Measurements from ENCODE around the gene EIF3CL.
"Not testable (repeated sequence)": the region's sequence is repeated elsewhere in the genome, so short reads cannot be mapped to it uniquely, and the experiment has no call there.

EIF3CL gene, protein sequence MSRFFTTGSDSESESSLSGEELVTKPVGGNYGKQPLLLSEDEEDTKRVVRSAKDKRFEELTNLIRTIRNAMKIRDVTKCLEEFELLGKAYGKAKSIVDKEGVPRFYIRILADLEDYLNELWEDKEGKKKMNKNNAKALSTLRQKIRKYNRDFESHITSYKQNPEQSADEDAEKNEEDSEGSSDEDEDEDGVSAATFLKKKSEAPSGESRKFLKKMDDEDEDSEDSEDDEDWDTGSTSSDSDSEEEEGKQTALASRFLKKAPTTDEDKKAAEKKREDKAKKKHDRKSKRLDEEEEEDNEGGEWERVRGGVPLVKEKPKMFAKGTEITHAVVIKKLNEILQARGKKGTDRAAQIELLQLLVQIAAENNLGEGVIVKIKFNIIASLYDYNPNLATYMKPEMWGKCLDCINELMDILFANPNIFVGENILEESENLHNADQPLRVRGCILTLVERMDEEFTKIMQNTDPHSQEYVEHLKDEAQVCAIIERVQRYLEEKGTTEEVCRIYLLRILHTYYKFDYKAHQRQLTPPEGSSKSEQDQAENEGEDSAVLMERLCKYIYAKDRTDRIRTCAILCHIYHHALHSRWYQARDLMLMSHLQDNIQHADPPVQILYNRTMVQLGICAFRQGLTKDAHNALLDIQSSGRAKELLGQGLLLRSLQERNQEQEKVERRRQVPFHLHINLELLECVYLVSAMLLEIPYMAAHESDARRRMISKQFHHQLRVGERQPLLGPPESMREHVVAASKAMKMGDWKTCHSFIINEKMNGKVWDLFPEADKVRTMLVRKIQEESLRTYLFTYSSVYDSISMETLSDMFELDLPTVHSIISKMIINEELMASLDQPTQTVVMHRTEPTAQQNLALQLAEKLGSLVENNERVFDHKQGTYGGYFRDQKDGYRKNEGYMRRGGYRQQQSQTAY

GRCh38 chr16:28403220-28404072, at the start of gene EIF3CL:
Gene EIF3CL, minus strand, starts transcription at chr16:28403841. Its CDS starts 223 bp downstream, at chr16:28403618.
- not testable (repeated sequence) for H3K36me3 Mint-ChIP-seq; H3K27ac Mint-ChIP-seq; H3K27me3 Mint-ChIP-seq; H3K9me3 Mint-ChIP-seq (ENCODE audit: low read depth); H3K4me1 Mint-ChIP-seq (ENCODE audit: low read depth)
- H3K4me3 Mint-ChIP-seq = peak within 1 kb of the TSS; percentile 87

DNA sequence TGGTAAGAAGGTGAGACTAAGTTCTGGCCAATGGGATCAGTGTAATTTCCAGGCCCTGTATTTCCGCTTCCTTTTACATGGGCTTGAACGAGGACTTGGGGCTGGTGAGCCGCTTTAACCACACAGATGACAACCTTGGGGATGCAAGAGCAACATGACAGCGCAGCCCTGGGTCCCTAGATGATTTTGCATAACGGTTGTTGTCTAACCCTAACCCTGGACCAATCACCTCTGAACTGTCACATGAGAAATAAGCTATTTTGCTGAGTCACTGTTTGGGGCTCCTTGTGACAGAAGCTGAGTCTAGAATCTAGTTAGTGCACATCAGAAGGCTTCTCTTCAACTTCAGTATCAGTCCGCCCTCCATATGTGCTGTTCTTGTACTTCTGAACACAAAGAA, 43.4 kb upstream of the EIF3CL start:
- not testable (repeated sequence) for H3K27ac Mint-ChIP-seq; H3K4me3 Mint-ChIP-seq; H3K4me1 Mint-ChIP-seq (ENCODE audit: low read depth); H3K36me3 Mint-ChIP-seq; H3K9me3 Mint-ChIP-seq (ENCODE audit: low read depth); H3K27me3 Mint-ChIP-seq

DNA sequence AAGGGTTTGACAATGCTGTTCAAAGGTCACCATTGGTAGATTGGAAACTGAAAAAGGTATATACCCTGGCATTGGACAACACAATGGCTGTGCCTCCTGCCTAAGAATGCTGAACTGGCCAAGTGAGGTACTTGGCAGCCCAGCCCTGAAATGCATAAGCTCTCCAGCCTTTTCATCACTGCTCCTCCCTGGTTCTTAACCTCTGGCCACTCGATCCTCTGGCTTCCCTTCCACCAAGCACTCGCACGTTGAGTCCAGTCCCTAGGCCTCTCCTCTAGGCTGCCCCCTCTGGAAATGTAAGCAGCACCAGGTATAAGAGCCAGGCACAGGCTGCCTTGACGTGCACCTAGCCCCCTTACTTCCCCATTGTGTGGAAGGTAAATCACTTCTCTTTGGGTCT, 42.7 kb upstream of the EIF3CL start:
- H3K36me3 Mint-ChIP-seq; H3K9me3 Mint-ChIP-seq (ENCODE audit: low read depth); H3K4me1 Mint-ChIP-seq (ENCODE audit: low read depth); H3K27me3 Mint-ChIP-seq; H3K27ac Mint-ChIP-seq; H3K4me3 Mint-ChIP-seq: not testable (repeated sequence)

DNA sequence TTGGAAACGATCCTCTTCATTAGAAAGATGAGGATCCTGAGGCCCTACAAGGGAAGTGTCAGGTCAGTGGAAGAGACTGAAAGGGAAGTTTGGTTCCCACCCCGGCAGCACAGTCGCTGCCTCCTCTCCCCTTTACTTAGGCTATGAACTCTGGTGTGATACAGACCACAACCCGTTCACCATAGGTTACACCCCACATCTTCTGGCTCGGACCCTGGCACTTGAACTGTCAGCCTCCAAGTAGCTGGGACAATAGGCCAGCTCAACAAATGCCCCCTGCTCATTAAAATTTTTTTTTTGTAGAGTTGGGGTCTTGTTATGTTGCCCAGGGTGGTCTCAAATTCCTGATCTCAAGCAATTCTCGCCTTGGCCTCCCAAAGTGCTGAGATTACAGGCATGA, 40.3 kb upstream of the EIF3CL start:
- not testable (repeated sequence) for H3K27me3 Mint-ChIP-seq; H3K36me3 Mint-ChIP-seq; H3K27ac Mint-ChIP-seq; H3K4me3 Mint-ChIP-seq; H3K9me3 Mint-ChIP-seq (ENCODE audit: low read depth); H3K4me1 Mint-ChIP-seq (ENCODE audit: low read depth)

GRCh38 chr16:28438899-28439298, 35.3 kb upstream of the EIF3CL start:
- not testable (repeated sequence) for H3K36me3 Mint-ChIP-seq; H3K4me1 Mint-ChIP-seq (ENCODE audit: low read depth); H3K4me3 Mint-ChIP-seq; H3K9me3 Mint-ChIP-seq (ENCODE audit: low read depth); H3K27me3 Mint-ChIP-seq; H3K27ac Mint-ChIP-seq

- not testable (repeated sequence) for H3K4me3 Mint-ChIP-seq; H3K9me3 Mint-ChIP-seq (ENCODE audit: low read depth); H3K27me3 Mint-ChIP-seq; H3K4me1 Mint-ChIP-seq (ENCODE audit: low read depth); H3K27ac Mint-ChIP-seq; H3K36me3 Mint-ChIP-seq
Observed at GRCh38 chr16:28435340-28435739, 31.7 kb upstream of the EIF3CL start.

GRCh38 chr16:28426060-28426680, 22.5 kb upstream of the EIF3CL start:
- H3K9me3 Mint-ChIP-seq (ENCODE audit: low read depth); H3K36me3 Mint-ChIP-seq; H3K4me3 Mint-ChIP-seq; H3K27ac Mint-ChIP-seq; H3K4me1 Mint-ChIP-seq (ENCODE audit: low read depth); H3K27me3 Mint-ChIP-seq: not testable (repeated sequence)

- not testable (repeated sequence) for H3K4me3 Mint-ChIP-seq; H3K4me1 Mint-ChIP-seq (ENCODE audit: low read depth); H3K36me3 Mint-ChIP-seq; H3K27ac Mint-ChIP-seq; H3K9me3 Mint-ChIP-seq (ENCODE audit: low read depth); H3K27me3 Mint-ChIP-seq
Observed at GRCh38 chr16:28421071-28421750, 17.6 kb upstream of the EIF3CL start.

- not testable (repeated sequence) for H3K4me1 Mint-ChIP-seq (ENCODE audit: low read depth); H3K36me3 Mint-ChIP-seq; H3K27me3 Mint-ChIP-seq; H3K4me3 Mint-ChIP-seq; H3K9me3 Mint-ChIP-seq (ENCODE audit: low read depth); H3K27ac Mint-ChIP-seq
Observed at GRCh38 chr16:28417033-28417432, 13.4 kb upstream of the EIF3CL start.

- H3K4me1 Mint-ChIP-seq (ENCODE audit: low read depth); H3K9me3 Mint-ChIP-seq (ENCODE audit: low read depth); H3K27ac Mint-ChIP-seq; H3K27me3 Mint-ChIP-seq; H3K4me3 Mint-ChIP-seq; H3K36me3 Mint-ChIP-seq: not testable (repeated sequence)
Observed at GRCh38 chr16:28414530-28414929, 10.9 kb upstream of the EIF3CL start.

DNA sequence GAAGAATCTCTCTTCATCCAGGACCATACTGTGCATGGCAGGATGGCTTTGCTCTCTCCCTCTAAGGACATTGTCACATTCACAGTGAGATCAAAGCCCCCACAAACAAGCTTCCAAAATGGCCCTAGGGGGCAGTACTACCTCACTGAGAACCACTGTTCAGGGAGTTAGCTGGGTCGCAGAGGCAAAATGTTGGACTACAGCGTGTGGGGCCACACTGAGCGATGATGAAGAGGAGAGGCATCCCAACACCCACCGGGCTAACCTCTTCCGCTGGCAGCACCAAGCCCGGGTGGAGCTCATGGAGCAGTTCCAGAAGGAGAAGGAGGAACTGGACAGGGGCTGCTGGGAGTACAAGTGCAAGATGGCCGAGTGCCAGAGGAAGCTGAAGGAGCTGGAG, 9.9 kb upstream of the EIF3CL start:
- not testable (repeated sequence) for H3K9me3 Mint-ChIP-seq (ENCODE audit: low read depth); H3K27ac Mint-ChIP-seq; H3K4me3 Mint-ChIP-seq; H3K4me1 Mint-ChIP-seq (ENCODE audit: low read depth); H3K36me3 Mint-ChIP-seq; H3K27me3 Mint-ChIP-seq

- not testable (repeated sequence) for H3K4me1 Mint-ChIP-seq (ENCODE audit: low read depth); H3K27ac Mint-ChIP-seq
Observed at GRCh38 chr16:28392054-28392453, 11.6 kb downstream of the EIF3CL start.

DNA sequence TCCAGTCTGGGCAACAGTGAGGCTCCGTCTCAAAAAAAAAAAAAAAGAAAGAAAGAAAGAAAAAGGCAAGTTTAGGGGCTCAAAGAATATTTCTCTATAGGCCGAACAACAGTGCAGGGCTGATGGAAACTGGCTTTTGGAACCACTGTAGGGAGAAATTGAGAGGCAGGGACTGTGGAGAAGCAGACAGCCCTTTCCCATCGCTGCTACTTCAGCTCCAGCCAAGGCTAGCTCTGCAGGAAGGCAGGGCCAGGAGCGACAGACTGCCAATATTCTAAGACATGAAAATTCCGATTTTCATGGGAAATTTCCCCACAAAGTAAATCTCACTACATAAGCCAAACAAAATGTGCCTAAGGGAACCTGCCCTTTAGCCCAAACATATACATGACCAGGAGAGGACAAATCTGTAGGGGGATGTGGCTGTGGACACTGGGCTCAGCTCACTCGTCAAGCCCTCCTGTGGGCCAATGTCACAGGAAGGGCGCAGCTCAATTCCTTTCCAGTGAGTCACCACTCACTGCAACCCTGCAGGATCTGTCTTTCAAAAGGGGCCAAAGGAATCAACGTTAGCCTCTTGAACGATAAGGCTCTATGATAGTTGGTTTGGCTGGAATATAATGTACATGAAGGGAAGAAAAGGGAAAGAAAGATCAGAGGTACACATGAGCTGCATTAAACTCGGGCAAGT, 21.3 kb downstream of the EIF3CL start:
- not testable (repeated sequence) for H3K27me3 Mint-ChIP-seq, H3K4me3 Mint-ChIP-seq

More at GRCh38 chr16:28392054-28392453, 11.6 kb downstream of the EIF3CL start:
- H3K27me3 Mint-ChIP-seq; H3K9me3 Mint-ChIP-seq (ENCODE audit: low read depth); H3K36me3 Mint-ChIP-seq; H3K4me3 Mint-ChIP-seq: not testable (repeated sequence)

GRCh38 chr16:28377822-28378221, 25.8 kb downstream of the EIF3CL start:
- H3K4me3 Mint-ChIP-seq; H3K27me3 Mint-ChIP-seq; H3K36me3 Mint-ChIP-seq; H3K9me3 Mint-ChIP-seq (ENCODE audit: low read depth); H3K4me1 Mint-ChIP-seq (ENCODE audit: low read depth); H3K27ac Mint-ChIP-seq: not testable (repeated sequence)

More for the DNA sequence above, 21.3 kb downstream of the EIF3CL start:
- not testable (repeated sequence) for H3K4me1 Mint-ChIP-seq (ENCODE audit: low read depth); H3K36me3 Mint-ChIP-seq; H3K27ac Mint-ChIP-seq; H3K9me3 Mint-ChIP-seq (ENCODE audit: low read depth)

Data from activated naive CD8-positive, alpha-beta T cell (primary cell).